Panc1 (cell line): ENCODE data around the gene ANKRD65. TPM values are rescaled to one million over a fixed set of nuclear protein-coding genes. Genes with fewer than 3 reads are reported as not detected.
A peak's percentile ranks its signal among the peaks of the same experiment; 100 is the strongest.

Experiments
- ATAC-seq: fragments of 200-7000 bp; cut with Tn5 transposase; 2 replicates; pipeline ENCODE4 v1.9.1; 2020; ENCODE audit warnings: mild to moderate bottlenecking, moderate library complexity
- BruUV-seq: library from RNA; stranded (reverse); fragments of 400-500 nt; replicated peaks from 2 replicates; lab custom pipeline; 2021; lab: Mats Ljungman, UMichigan
- CTCF ChIA-PET: fragments of 300-600 bp; sonication (Branson Sonifier 250); formaldehyde crosslinking; loops from one replicate; lab custom pipeline; 2022; ENCODE audit warnings: antibody characterized with exemption; lab: Charles Lee
- POLR2A ChIA-PET: fragments of 300-600 bp; sonication (Branson Sonifier 250); formaldehyde crosslinking; loops from one replicate; lab custom pipeline; 2022; ENCODE audit warnings: antibody characterized with exemption; lab: Charles Lee
- DNase-seq: peaks from one replicate; pipeline ENCODE4 v3.0.0-alpha.2; 2010; ENCODE audit warnings: low read depth, low spot score
- H3K27ac ChIP-seq: 2 replicates; pipeline ENCODE4 v1.5.1; 2011; ENCODE audit warnings: mild to moderate bottlenecking, low read length, inconsistent platforms
- H3K27me3 ChIP-seq: fragments of 200-500 bp; sonication (Bioruptor generic); 2 replicates; pipeline ENCODE4 v1.6.0; 2014; ENCODE audit warnings: low read length, inconsistent platforms; ENCODE audit not compliant: control insufficient read depth, insufficient read depth
- H3K36me3 ChIP-seq: fragments of 200-500 bp; sonication (Bioruptor generic); 2 replicates; pipeline ENCODE4 v1.5.1; 2014; ENCODE audit warnings: inconsistent platforms, mild to moderate bottlenecking, low read length, moderate library complexity; ENCODE audit not compliant: control insufficient read depth, insufficient read depth
- H3K4me1 ChIP-seq: 2 replicates; pipeline ENCODE4 v1.5.1; 2011; ENCODE audit warnings: inconsistent platforms, mild to moderate bottlenecking, low read length, moderate library complexity; ENCODE audit not compliant: control insufficient read depth, insufficient read depth
- H3K4me3 ChIP-seq, 2 experiments: 2 replicates each; pipeline ENCODE4 v1.5.1; 2011 to 2012; ENCODE audit warnings: low read depth in 2 of 2, low read length in 2 of 2, mild to moderate bottlenecking in 2 of 2, inconsistent platforms in 1 of 2, moderate library complexity in 1 of 2
- H3K9me3 ChIP-seq: fragments of 200-500 bp; sonication (Bioruptor generic); 2 replicates; pipeline ENCODE4 v1.5.1; 2014; ENCODE audit warnings: low read depth, mild to moderate bottlenecking, inconsistent platforms, low read length, moderate library complexity; ENCODE audit not compliant: control insufficient read depth, insufficient read depth
- POLR2AphosphoS5 ChIP-seq: IDR thresholded peaks from 2 replicates; pipeline ENCODE4 v1.6.1; 2012; ENCODE audit warnings: mild to moderate bottlenecking, low read depth, low read length, moderate library complexity
- SIN3A ChIP-seq: IDR thresholded peaks from 2 replicates; pipeline ENCODE4 v1.6.1; 2012; ENCODE audit warnings: low read depth, mild to moderate bottlenecking, low read length, moderate library complexity, borderline replicate concordance; ENCODE audit not compliant: insufficient read depth
- TCF7L2 ChIP-seq: IDR thresholded peaks from 2 replicates; pipeline ENCODE4 v1.6.1; 2011; ENCODE audit warnings: mild to moderate bottlenecking, low read depth, low read length, inconsistent platforms
- in situ Hi-C: cut with HindIII; loops from 2 replicates; pipeline ENCODE4 v1.10.0; 2016; ENCODE audit warnings: low sequenced_read_pairs, low pct_unique_long_range_greater_than_20kb
- intact Hi-C: fragments of 100-400 bp; cut with micrococcal nuclease; formaldehyde crosslinking; loops from one replicate; pipeline ENCODE4 v1.10.0; 2022; ENCODE audit not compliant: unreplicated experiment
- total RNA-seq: library from RNA; stranded (reverse); gene quantifications from one replicate; pipeline ENCODE4 v1.2.1, GENCODE V29; 2021; ENCODE audit not compliant: unreplicated experiment
- TF ChIP-seq, protein P1 (sequence below): fragments of 450-650 bp; IDR thresholded peaks from 2 replicates; pipeline ENCODE4 v1.5.1; 2017; ENCODE audit warnings: mild to moderate bottlenecking
- TF ChIP-seq, protein P2 (sequence below), 2 experiments: IDR thresholded peaks; 2 replicates each; pipeline ENCODE4 v1.6.1; 2011 to 2012; ENCODE audit warnings: low read depth in 2 of 2, control low read depth in 1 of 2, low read length in 1 of 2, mild to moderate bottlenecking in 1 of 2, moderate library complexity in 1 of 2; ENCODE audit not compliant: insufficient read depth in 1 of 2

Gene ANKRD65
- total RNA-seq, 1 experiment from 2014 or later: 1.9 TPM

DNA sequence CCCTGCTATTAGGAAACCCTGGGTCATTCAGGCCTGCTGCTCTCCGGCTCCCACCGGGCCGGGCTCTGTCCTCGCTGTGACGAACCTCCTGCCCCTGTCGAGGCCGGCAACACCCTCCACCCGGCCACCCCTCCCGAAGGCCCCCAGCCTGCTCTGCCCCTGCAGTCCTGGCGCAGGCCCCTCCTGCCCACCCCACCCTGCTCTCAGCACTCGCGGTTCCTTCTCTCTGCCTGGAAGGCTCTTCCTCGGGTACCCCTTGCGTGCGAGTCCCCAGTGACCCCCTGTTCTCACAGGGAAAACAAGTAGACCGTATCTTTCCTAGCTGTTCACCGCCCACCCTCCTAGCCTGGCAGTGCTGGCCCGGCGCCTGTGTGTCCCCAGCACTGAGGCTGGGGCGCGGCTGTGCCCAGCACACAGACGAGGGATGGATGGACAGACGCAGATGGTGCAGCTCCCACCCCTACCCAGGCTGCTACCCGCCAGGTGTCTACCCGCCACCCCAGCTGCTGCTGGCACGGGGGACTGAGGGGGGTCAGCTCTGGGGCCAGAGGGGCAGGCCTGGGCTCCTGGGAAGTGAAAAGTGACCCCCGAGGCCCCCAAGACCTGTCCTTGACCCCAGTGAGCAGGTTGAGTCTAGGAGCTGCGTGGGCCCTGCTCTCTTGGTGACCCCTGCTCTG, 11.3 kb upstream of the ANKRD65 start:
- TF ChIP-seq, protein P1, sequence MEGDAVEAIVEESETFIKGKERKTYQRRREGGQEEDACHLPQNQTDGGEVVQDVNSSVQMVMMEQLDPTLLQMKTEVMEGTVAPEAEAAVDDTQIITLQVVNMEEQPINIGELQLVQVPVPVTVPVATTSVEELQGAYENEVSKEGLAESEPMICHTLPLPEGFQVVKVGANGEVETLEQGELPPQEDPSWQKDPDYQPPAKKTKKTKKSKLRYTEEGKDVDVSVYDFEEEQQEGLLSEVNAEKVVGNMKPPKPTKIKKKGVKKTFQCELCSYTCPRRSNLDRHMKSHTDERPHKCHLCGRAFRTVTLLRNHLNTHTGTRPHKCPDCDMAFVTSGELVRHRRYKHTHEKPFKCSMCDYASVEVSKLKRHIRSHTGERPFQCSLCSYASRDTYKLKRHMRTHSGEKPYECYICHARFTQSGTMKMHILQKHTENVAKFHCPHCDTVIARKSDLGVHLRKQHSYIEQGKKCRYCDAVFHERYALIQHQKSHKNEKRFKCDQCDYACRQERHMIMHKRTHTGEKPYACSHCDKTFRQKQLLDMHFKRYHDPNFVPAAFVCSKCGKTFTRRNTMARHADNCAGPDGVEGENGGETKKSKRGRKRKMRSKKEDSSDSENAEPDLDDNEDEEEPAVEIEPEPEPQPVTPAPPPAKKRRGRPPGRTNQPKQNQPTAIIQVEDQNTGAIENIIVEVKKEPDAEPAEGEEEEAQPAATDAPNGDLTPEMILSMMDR: no peak
- TF ChIP-seq SIN3A (no peak), TCF7L2 (no peak), POLR2AphosphoS5 (no peak)
- TF ChIP-seq, protein P2, sequence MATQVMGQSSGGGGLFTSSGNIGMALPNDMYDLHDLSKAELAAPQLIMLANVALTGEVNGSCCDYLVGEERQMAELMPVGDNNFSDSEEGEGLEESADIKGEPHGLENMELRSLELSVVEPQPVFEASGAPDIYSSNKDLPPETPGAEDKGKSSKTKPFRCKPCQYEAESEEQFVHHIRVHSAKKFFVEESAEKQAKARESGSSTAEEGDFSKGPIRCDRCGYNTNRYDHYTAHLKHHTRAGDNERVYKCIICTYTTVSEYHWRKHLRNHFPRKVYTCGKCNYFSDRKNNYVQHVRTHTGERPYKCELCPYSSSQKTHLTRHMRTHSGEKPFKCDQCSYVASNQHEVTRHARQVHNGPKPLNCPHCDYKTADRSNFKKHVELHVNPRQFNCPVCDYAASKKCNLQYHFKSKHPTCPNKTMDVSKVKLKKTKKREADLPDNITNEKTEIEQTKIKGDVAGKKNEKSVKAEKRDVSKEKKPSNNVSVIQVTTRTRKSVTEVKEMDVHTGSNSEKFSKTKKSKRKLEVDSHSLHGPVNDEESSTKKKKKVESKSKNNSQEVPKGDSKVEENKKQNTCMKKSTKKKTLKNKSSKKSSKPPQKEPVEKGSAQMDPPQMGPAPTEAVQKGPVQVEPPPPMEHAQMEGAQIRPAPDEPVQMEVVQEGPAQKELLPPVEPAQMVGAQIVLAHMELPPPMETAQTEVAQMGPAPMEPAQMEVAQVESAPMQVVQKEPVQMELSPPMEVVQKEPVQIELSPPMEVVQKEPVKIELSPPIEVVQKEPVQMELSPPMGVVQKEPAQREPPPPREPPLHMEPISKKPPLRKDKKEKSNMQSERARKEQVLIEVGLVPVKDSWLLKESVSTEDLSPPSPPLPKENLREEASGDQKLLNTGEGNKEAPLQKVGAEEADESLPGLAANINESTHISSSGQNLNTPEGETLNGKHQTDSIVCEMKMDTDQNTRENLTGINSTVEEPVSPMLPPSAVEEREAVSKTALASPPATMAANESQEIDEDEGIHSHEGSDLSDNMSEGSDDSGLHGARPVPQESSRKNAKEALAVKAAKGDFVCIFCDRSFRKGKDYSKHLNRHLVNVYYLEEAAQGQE (IDR thresholded peaks at IDR 0.05; ENCODE audit: insufficient read depth in 1 of 2, low read depth in 2 of 2, low read length in 1 of 2): no peak
- DNase-seq (no peak), ATAC-seq (no peak; the same call in 1 of the 2 replicates)
- H3K4me3 ChIP-seq: peak overlapping the region in 1 of 2 experiments; percentile 76; a peak in 2 of 4 replicates
- CTCF ChIA-PET: interaction anchor here (0.8 to 0.9 kb wide), 2 partner anchors 9 to 33 kb away, joined by 3 to 4 read pairs; partner anchors contain the start of gene CCNL2
- in situ Hi-C loops: no loop called here
- TSS peak; percentile 44 for BruUV-seq
- intact Hi-C loops: no loop called here
- POLR2A ChIA-PET: interaction anchor here (0.9 to 1.5 kb wide), 2 partner anchors 9 to 25 kb away, joined by 3 to 4 read pairs; no protein-coding TSS in a partner anchor
- no peaks in the 10 kb centered on the region for H3K9me3 ChIP-seq
- peak overlapping the region; percentile 99 for H3K27ac ChIP-seq
- no peaks in the 10 kb centered on the region for H3K36me3 ChIP-seq
- peaks cover 66% of the 10 kb centered on the region for H3K4me1 ChIP-seq
- H3K27me3 ChIP-seq: no peaks in the 10 kb centered on the region

DNA sequence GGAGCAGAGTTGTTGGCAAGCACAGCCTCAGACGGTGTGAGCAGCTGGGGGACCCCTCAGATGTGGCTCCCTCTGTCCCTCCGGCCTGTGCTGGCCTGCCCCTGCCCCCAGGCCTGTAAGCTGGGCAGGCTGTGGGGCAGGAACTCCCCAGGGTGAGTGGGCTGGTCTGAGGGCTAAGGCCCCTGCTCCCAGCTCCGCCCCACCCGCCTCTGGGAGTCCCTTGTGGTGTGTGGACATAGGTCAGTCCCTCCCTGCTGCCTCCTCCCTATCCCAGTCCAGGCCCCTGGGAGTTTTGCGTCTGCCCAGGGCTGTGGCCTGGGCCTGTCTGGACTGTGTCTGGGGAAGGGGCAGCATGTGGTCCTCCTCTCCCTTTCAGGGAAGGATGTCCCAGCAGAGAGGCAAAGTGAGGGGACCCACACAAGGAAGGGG, 10.8 kb upstream of the ANKRD65 start:
- ATAC-seq (peak; percentile 58), DNase-seq (no peak)
- H3K36me3 ChIP-seq: no peaks in the 10 kb centered on the region
- peak overlapping the region; percentile 99 for H3K27ac ChIP-seq
- no peaks in the 10 kb centered on the region for H3K27me3 ChIP-seq
- TF ChIP-seq POLR2AphosphoS5 (peak; percentile 75), SIN3A (peak; percentile 63; the same call in 1 of the 2 replicates), TCF7L2 (0 out of 2 replicates have a peak, but pooled peaks have one; percentile 15)
- TF ChIP-seq, protein P1: no peak
- TF ChIP-seq, protein P2 (IDR thresholded peaks at IDR 0.05; ENCODE audit: insufficient read depth in 1 of 2, low read depth in 2 of 2, low read length in 1 of 2): no peak; a peak in 1 of 4 replicates
- peaks cover 66% of the 10 kb centered on the region for H3K4me1 ChIP-seq
- no peaks in the 10 kb centered on the region for H3K9me3 ChIP-seq
- POLR2A ChIA-PET: interaction anchor here (0.9 to 1.5 kb wide), 4 partner anchors 9 to 73 kb away, joined by 3 to 4 read pairs (median 3); no protein-coding TSS in a partner anchor
- CTCF ChIA-PET: interaction anchor here (0.6 to 1.8 kb wide), 3 partner anchors 8 to 33 kb away, joined by 4 to 11 read pairs (median 4); partner anchors contain the start of gene CCNL2
- no TSS peak for BruUV-seq
- H3K4me3 ChIP-seq: peak overlapping the region; percentile 3 to 33; a peak in 3 of 4 replicates
- in situ Hi-C loops (no loop called here), intact Hi-C loops (no loop called here)
